Sigmoid colon (tissue), 7 donors: ENCODE measurements around the gene OR2AJ1. TPM values are rescaled to one million over a fixed set of nuclear protein-coding genes. Genes with fewer than 3 reads are reported as not detected.

Source experiments
- DNase-seq: peaks from one replicate; pipeline ENCODE4 v3.0.0-alpha.2; 2019
- H3K27ac ChIP-seq, 4 donors: fragments of 200-600 bp; sonication (generic); one replicate each; pipeline ENCODE4 v1.5.1; 2016 to 2019; ENCODE audit warnings: mild to moderate bottlenecking in 1 of 4
- H3K27me3 ChIP-seq, 3 donors: fragments of 200-600 bp; sonication (generic); one replicate each; pipeline ENCODE4 v1.5.1; 2019; ENCODE audit warnings: mild to moderate bottlenecking in 1 of 3
- H3K36me3 ChIP-seq, 4 donors: fragments of 200-600 bp; sonication (generic); one replicate each; pipeline ENCODE4 v1.5.1; 2016 to 2019
- H3K4me1 ChIP-seq, 4 donors: fragments of 200-600 bp; sonication (generic); one replicate each; pipeline ENCODE4 v1.5.1; 2017 to 2019
- H3K4me3 ChIP-seq, 4 donors: fragments of 200-600 bp; sonication (generic); one replicate each; pipeline ENCODE4 v1.5.1; 2017 to 2019; ENCODE audit warnings: mild to moderate bottlenecking in 2 of 4, moderate library complexity in 1 of 4
- H3K9me3 ChIP-seq, 4 donors: fragments of 200-600 bp in 3 of 4; sonication (generic) in 3 of 4; one replicate each; pipeline versions ENCODE4 v1.5.1 to v1.6.1; 2013 to 2019
- EP300 ChIP-seq, 4 donors: sonication (generic); formaldehyde crosslinking; IDR thresholded peaks; one replicate each; pipeline ENCODE4 v1.6.1; 2017; ENCODE audit warnings: antibody characterized with exemption in 4 of 4
- POLR2A ChIP-seq, 2 donors: fragments of 450-650 bp; IDR thresholded peaks; one replicate each; pipeline ENCODE4 v1.6.1; 2016; ENCODE audit warnings: antibody characterized with exemption in 2 of 2, mild to moderate bottlenecking in 2 of 2, moderate library complexity in 2 of 2
- POLR2AphosphoS5 ChIP-seq, 4 donors: sonication (generic); formaldehyde crosslinking; IDR thresholded peaks; one replicate each; pipeline ENCODE4 v1.6.1; 2017; ENCODE audit warnings: antibody characterized with exemption in 4 of 4
- WGBS, 2 donors: extraction: QIAGEN DNeasy Blood & Tissue Kit; methylation state at CpG; one replicate each; pipeline ENCODE4 v1.1.7; 2013; 5-methylcytosine and 5-hydroxymethylcytosine counted together
- intact Hi-C: fragments of 100-400 bp; cut with DNase I; formaldehyde crosslinking; loops from one replicate; pipeline ENCODE4 v1.15.1; 2023
- polyA plus RNA-seq, 3 donors: library from polyadenylated mRNA; stranded (reverse); fragments of 200-250 nt; gene quantifications; one replicate each; pipeline ENCODE4 v1.2.3, GENCODE V29; 2013
- total RNA-seq, 4 donors: library from RNA; depleted of rRNA; stranded (reverse); fragments of >200 nt; gene quantifications; one replicate each; pipeline ENCODE4 v1.1.0, GENCODE V29; 2016
- TF ChIP-seq, protein P1 (sequence below), 4 experiments: fragments of 450-650 bp in 3 of 4; fragments of 200-600 bp in 1 of 4; IDR thresholded peaks; one replicate each; pipeline ENCODE4 v1.5.1; 2016 to 2019; ENCODE audit warnings: antibody characterized with exemption in 4 of 4, mild to moderate bottlenecking in 3 of 4, moderate library complexity in 2 of 4
- donor health status: healthy with polysubstance abuse.
- donor health status: Bipolar disorder and iron deficiency.
- donor health status: healthy.

The OR2AJ1 gene
- total and polyA plus RNA-seq, 7 donors: not detected

DNA sequence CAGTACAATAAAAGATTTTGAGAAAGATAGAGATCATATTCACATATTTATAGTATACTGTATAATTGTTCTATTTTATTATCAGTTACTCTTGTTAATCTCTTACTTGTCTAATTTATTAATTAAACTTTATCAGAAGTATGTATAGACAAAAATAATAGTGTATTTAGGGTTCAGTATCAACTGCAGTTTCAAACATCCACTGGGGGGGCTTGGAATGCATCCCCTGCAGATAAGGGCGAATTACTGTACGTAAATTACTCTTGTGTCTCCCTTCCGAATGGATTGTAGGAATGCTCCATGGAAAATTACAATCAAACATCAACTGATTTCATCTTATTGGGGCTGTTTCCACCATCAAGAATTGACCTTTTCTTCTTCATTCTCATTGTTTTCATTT lies 23.9 kb downstream of the OR2AJ1 start, which contains the start of gene OR2L8:
OR2L8 (plus strand) TSS at position 301 of the 400 bp plus-strand sequence; CDS start at position 301, 0 bp downstream.
- no peak within 1 kb of the TSS for H3K27ac ChIP-seq
- TF ChIP-seq POLR2AphosphoS5 (IDR thresholded peaks at IDR 0.05) (no peak), POLR2A (IDR thresholded peaks at IDR 0.05) (no peak), EP300 (IDR thresholded peaks at IDR 0.05) (no peak)
- TF ChIP-seq, protein P1, sequence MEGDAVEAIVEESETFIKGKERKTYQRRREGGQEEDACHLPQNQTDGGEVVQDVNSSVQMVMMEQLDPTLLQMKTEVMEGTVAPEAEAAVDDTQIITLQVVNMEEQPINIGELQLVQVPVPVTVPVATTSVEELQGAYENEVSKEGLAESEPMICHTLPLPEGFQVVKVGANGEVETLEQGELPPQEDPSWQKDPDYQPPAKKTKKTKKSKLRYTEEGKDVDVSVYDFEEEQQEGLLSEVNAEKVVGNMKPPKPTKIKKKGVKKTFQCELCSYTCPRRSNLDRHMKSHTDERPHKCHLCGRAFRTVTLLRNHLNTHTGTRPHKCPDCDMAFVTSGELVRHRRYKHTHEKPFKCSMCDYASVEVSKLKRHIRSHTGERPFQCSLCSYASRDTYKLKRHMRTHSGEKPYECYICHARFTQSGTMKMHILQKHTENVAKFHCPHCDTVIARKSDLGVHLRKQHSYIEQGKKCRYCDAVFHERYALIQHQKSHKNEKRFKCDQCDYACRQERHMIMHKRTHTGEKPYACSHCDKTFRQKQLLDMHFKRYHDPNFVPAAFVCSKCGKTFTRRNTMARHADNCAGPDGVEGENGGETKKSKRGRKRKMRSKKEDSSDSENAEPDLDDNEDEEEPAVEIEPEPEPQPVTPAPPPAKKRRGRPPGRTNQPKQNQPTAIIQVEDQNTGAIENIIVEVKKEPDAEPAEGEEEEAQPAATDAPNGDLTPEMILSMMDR (IDR thresholded peaks at IDR 0.05): no peak
- 92% methylated on average over 3 of the region's 3 CpGs for WGBS, 2 donors
- no peaks in the 10 kb centered on the region for H3K9me3 ChIP-seq
- H3K4me1 ChIP-seq: no peaks in the 10 kb centered on the region
- intact Hi-C loops: no loop called here
- no peak for DNase-seq
- H3K4me3 ChIP-seq: no peak within 1 kb of the TSS
- H3K27me3 ChIP-seq: no peaks in the 10 kb centered on the region
- H3K36me3 ChIP-seq: no peaks in the 10 kb centered on the region

DNA sequence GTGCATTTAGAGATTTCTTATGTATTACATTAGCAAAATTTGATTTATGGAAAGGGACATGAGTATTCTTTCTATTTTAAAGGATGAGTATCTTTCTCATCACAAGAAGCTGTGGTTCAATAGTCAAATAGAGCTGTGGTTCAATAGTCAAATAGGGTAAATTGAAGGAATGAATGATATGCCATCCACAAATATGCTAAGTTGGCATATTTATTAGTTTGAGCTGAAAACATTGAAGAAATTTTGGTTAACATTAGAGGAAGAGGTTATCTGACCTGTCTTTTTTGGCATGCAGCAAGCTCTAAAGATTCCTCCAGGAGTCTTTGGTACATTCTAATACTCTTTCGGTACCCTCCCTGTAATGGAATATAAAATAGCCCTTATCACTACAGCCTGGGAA lies 28.7 kb downstream of the OR2AJ1 start:
- Histone ChIP-seq H3K4me1 (no peaks in the 10 kb centered on the region), H3K27me3 (no peaks in the 10 kb centered on the region), H3K36me3 (no peaks in the 10 kb centered on the region), H3K9me3 (no peaks in the 10 kb centered on the region), H3K4me3 (no peak overlapping the region), H3K27ac (no peak overlapping the region)
- intact Hi-C loops: no loop called here
- TF ChIP-seq EP300 (IDR thresholded peaks at IDR 0.05): no peak
- TF ChIP-seq, protein P1 (IDR thresholded peaks at IDR 0.05): no peak
- TF ChIP-seq POLR2A (IDR thresholded peaks at IDR 0.05): no peak
- TF ChIP-seq POLR2AphosphoS5 (IDR thresholded peaks at IDR 0.05): no peak
- no peak for DNase-seq
- 91 to 96% methylated on average over 1 of the region's 1 CpG for WGBS, 2 donors

GRCh38 chr1:247961791-247962190 lies 37.1 kb downstream of the OR2AJ1 start:
- Histone ChIP-seq H3K27me3 (no peaks in the 10 kb centered on the region), H3K36me3 (no peaks in the 10 kb centered on the region), H3K9me3 (no peaks in the 10 kb centered on the region), H3K4me1 (no peaks in the 10 kb centered on the region), H3K27ac (no peak overlapping the region), H3K4me3 (no peak overlapping the region)
- no peak for TF ChIP-seq POLR2AphosphoS5 (IDR thresholded peaks at IDR 0.05)
- no peak for TF ChIP-seq EP300 (IDR thresholded peaks at IDR 0.05)
- TF ChIP-seq, protein P1 (IDR thresholded peaks at IDR 0.05): no peak
- TF ChIP-seq POLR2A (IDR thresholded peaks at IDR 0.05): no peak
- intact Hi-C loops: no loop called here
- WGBS, 2 donors: 15 to 47% methylated on average over 3 of the region's 3 CpGs
- no peak for DNase-seq

DNA sequence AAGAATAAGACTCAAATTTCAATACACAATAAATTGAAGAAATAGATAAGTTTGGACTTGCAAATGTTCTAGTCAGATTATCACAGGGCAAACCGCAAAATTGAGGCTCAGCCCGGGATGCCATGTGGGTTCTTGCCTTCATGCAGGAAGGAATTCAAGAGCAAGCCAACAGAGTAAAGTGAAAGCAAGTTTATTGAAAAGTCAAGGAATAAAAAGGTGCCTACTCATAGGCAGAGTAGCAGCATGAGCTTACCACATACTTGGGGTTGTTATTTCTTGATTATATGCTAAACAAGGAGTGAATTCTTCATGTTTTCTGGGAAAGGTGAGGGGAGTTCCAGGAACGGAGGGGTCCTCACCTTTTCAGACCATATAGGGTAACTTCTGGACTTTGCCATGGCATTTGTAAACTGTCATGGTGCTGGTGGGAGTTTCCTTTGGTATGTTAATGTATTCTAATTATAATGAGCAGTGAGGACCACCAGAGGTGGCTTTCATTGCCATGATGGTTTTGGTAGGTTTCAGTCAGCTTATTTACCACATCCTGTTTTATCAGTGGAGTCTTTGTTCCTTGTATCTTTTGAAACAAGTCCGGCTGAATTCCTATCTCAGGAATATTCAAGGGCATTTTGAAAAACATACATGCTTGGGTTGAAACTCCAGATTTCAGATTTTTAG lies 38.4 kb downstream of the OR2AJ1 start:
- H3K9me3 ChIP-seq: no peaks in the 10 kb centered on the region
- H3K27me3 ChIP-seq: no peaks in the 10 kb centered on the region
- 65 to 75% methylated on average over 4 of the region's 4 CpGs for WGBS, 2 donors
- H3K27ac ChIP-seq: no peak overlapping the region
- TF ChIP-seq, protein P1 (IDR thresholded peaks at IDR 0.05): no peak
- no peak for TF ChIP-seq POLR2A (IDR thresholded peaks at IDR 0.05)
- no peak for TF ChIP-seq EP300 (IDR thresholded peaks at IDR 0.05)
- TF ChIP-seq POLR2AphosphoS5 (IDR thresholded peaks at IDR 0.05): no peak
- H3K36me3 ChIP-seq: no peaks in the 10 kb centered on the region
- H3K4me3 ChIP-seq: no peak overlapping the region
- peak; percentile 59 for DNase-seq
- no peaks in the 10 kb centered on the region for H3K4me1 ChIP-seq
- intact Hi-C loops: no loop called here

DNA sequence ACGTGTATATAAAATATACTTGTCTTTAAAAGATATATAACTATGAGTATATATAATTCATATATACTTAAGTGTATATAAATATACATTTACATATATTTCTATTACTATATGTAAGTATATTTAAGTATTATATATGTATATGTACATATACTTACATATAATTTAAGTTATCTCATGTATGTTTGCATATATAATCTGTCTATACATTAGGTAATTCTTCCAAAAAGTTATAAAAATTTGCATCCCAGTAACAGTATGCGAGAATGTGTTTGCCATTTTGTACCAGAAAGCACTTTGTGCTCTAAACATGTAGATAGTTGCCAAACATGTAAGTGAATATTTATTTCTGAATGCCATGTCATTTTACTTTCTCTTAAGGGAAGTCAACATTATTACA lies 40.2 kb downstream of the OR2AJ1 start, which contains the start of gene OR2AK2:
OR2AK2 (plus strand) TSS at position 301 of the 400 bp plus-strand sequence. CDS start 144 bp downstream, outside the sequence.
- no peaks in the 10 kb centered on the region for H3K27me3 ChIP-seq
- no peak within 1 kb of the TSS for H3K4me3 ChIP-seq
- TF ChIP-seq POLR2AphosphoS5 (IDR thresholded peaks at IDR 0.05): no peak
- TF ChIP-seq, protein P1 (IDR thresholded peaks at IDR 0.05): no peak
- TF ChIP-seq POLR2A (IDR thresholded peaks at IDR 0.05): no peak
- TF ChIP-seq EP300 (IDR thresholded peaks at IDR 0.05): no peak
- no peak for DNase-seq
- 92% methylated on average over 2 of the region's 2 CpGs for whole genome bisulfite sequencing, 2 donors
- intact Hi-C loops: no loop called here
- no peaks in the 10 kb centered on the region for H3K4me1 ChIP-seq
- H3K9me3 ChIP-seq: no peaks in the 10 kb centered on the region
- no peak within 1 kb of the TSS for H3K27ac ChIP-seq
- H3K36me3 ChIP-seq: no peaks in the 10 kb centered on the region
